Omental fat pad (tissue), 4 donors: ENCODE measurements around the gene SOX8. TPM values are rescaled to one million over a fixed set of nuclear protein-coding genes. Genes with fewer than 3 reads are reported as not detected.

Experiments
- ATAC-seq: fragments of 150-250 bp; one replicate; pipeline ENCODE4 v1.9.1; 2016; ENCODE audit warnings: mild to moderate bottlenecking, moderate library complexity; ENCODE audit not compliant: low FRiP score
- DNase-seq: peaks from one replicate; pipeline ENCODE4 v3.0.0-alpha.2; 2019; ENCODE audit warnings: low spot score
- total RNA-seq, 4 donors: library from RNA; depleted of rRNA; stranded (reverse); fragments of >200 nt; gene quantifications; one replicate each; pipeline ENCODE4 v1.1.0, GENCODE V29; 2016
- TF ChIP-seq, protein P1 (sequence below), 3 donors: fragments of 450-650 bp; IDR thresholded peaks; one replicate each; pipeline ENCODE4 v1.5.1; 2016 to 2017; ENCODE audit warnings: antibody characterized with exemption in 3 of 3, mild to moderate bottlenecking in 3 of 3, moderate library complexity in 2 of 3

The SOX8 gene
- total RNA-seq, 4 donors from 2014 or later = 0.19 to 2.9 (median 1.2) TPM

- DNase-seq (no peak), ATAC-seq (no peak)
- TF ChIP-seq, protein P1, sequence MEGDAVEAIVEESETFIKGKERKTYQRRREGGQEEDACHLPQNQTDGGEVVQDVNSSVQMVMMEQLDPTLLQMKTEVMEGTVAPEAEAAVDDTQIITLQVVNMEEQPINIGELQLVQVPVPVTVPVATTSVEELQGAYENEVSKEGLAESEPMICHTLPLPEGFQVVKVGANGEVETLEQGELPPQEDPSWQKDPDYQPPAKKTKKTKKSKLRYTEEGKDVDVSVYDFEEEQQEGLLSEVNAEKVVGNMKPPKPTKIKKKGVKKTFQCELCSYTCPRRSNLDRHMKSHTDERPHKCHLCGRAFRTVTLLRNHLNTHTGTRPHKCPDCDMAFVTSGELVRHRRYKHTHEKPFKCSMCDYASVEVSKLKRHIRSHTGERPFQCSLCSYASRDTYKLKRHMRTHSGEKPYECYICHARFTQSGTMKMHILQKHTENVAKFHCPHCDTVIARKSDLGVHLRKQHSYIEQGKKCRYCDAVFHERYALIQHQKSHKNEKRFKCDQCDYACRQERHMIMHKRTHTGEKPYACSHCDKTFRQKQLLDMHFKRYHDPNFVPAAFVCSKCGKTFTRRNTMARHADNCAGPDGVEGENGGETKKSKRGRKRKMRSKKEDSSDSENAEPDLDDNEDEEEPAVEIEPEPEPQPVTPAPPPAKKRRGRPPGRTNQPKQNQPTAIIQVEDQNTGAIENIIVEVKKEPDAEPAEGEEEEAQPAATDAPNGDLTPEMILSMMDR (IDR thresholded peaks at IDR 0.05) = no peak
Observed at GRCh38 chr16:977896-978295, 3.7 kb upstream of the SOX8 start.

DNA sequence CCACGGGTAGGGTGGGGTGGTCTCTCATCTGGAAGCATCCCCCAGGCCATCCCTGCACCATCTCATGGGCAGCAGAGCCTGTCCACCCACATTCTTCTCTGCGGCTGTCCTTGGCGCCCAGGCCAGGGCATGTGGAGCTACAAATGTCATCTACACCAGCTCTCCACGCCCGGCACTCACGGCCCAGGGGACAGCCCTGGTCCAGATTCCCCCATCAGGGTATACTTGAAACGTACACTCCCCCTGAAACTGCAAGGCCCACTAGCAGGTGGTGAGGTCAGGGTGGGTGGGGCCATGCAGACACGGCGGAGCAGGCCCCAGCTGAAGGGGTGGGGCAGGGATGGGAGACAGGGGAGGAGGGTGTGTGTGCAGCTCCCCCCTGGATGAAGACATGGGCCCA is 3.2 kb upstream of the SOX8 start:
- TF ChIP-seq, protein P1 (IDR thresholded peaks at IDR 0.05) = no peak

GRCh38 chr16:979147-979546 is 2.4 kb upstream of the SOX8 start:
- no peak for DNase-seq
- ATAC-seq = no peak
- TF ChIP-seq, protein P1 (IDR thresholded peaks at IDR 0.05) = no peak

More for the DNA sequence above, 3.2 kb upstream of the SOX8 start:
- ATAC-seq (no peak), DNase-seq (no peak)

- TF ChIP-seq, protein P1 (IDR thresholded peaks at IDR 0.05) = no peak
- DNase-seq = no peak
- ATAC-seq = no peak
Observed at GRCh38 chr16:979859-980594, 1.5 kb upstream of the SOX8 start.

- no peak for ATAC-seq
- TF ChIP-seq, protein P1 (IDR thresholded peaks at IDR 0.05) = no peak
- no peak for DNase-seq
Observed at GRCh38 chr16:980595-980854, 1.0 kb upstream of the SOX8 start.

- DNase-seq = no peak
- ATAC-seq = no peak
Observed at GRCh38 chr16:982145-983043, 824 bp downstream of the SOX8 start.

More at GRCh38 chr16:982145-983043, 824 bp downstream of the SOX8 start:
- TF ChIP-seq, protein P1 (IDR thresholded peaks at IDR 0.05) = no peak
